ENCODE measurements around the gene SLC22A1. TPM values are rescaled to one million over a fixed set of nuclear protein-coding genes. Genes with fewer than 3 reads are reported as not detected.

The SLC22A1 gene
- total and polyA plus RNA-seq, 10 of the 15 experiments (the other 5 are each of a cell fraction or from before 2014, with no cell fraction given) = 0.09 to 0.28 (median 0.15) TPM; not detected in 3

DNA sequence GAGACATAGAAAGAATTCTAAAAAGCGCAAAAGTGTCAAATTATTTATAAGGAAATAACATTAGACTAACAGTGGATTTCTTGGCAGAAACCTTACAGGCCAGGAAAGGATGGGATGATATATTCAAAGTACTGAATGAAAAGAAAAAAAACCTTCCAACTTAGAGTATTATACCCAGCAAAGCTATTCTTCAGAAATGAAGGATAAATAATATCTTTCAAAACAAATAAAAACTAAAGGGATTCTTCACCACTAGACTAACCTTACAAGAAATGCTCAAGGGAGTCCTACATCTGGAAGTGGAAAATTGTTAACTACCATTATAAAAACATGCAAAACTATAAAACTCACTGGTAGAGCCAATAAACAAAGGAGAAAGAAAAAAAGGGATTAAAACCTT is 71.2 kb downstream of the SLC22A1 start:
- Histone ChIP-seq H4K20me1 (ENCODE audit: control insufficient read depth, insufficient read depth) (no peaks in the 10 kb centered on the region), H3K9me3 (replicated peaks; ENCODE audit: control insufficient read depth, insufficient read depth, low read length) (no peaks in the 10 kb centered on the region; the same call in 1 of the 3 replicates), H3K4me3 (no peak overlapping the region), H2AFZ (ENCODE audit: control insufficient read depth, low read depth, low read length) (no peak overlapping the region), H3K27ac (ENCODE audit: control insufficient read depth, insufficient read depth) (no peak overlapping the region), H3K9ac (ENCODE audit: control insufficient read depth, insufficient read depth, low read length) (no peak overlapping the region), H3K36me3 (ENCODE audit: control insufficient read depth in 2 of 2, insufficient read depth in 2 of 2, low read length in 1 of 2) (no peaks in the 10 kb centered on the region), H3K79me2 (ENCODE audit: control insufficient read depth, insufficient read depth, low read length) (no peaks in the 10 kb centered on the region), H3K27me3 (replicated peaks in 1 of 2; ENCODE audit: control insufficient read depth in 2 of 2, insufficient read depth in 2 of 2, low read length in 1 of 2) (no peaks in the 10 kb centered on the region), H3K4me1 (ENCODE audit: control insufficient read depth, insufficient read depth, low read length) (no peaks in the 10 kb centered on the region), H3K4me2 (ENCODE audit: control insufficient read depth, insufficient read depth) (no peak overlapping the region)
- intact Hi-C loops (cut with micrococcal nuclease; ENCODE audit: unreplicated experiment) (no loop called here), in situ Hi-C loops (cut with MboI) (no loop called here)
- CTCF ChIA-PET = no interaction called here
- BruUV-seq (replicated peaks) = no TSS peak
- DNase-seq (ENCODE audit: low read depth, low spot score) = no peak
- SMC1A ChIA-PET (ENCODE audit: uncharacterized antibody, unreplicated experiment) = no interaction called here
- no peak for FAIRE-seq
- POLR2A ChIA-PET = no interaction called here
- ATAC-seq = no peak
- 86% methylated on average over 1 of the region's 1 CpG for WGBS (ENCODE audit: insufficient coverage, insufficient replicate concordance, low lambda C conversion rate, missing lambda C conversion rate)
- TF ChIP-seq SMAD5 (IDR thresholded peaks at IDR 0.05; ENCODE audit: low read depth) = no peak
- no peak for TF ChIP-seq ZNF622 (IDR thresholded peaks at IDR 0.05)
- TF ChIP-seq FOXM1 (IDR thresholded peaks at IDR 0.05; ENCODE audit: low read depth, low read length) = no peak
- RAD21 ChIA-PET (ENCODE audit: unreplicated experiment) = no interaction called here

DNA sequence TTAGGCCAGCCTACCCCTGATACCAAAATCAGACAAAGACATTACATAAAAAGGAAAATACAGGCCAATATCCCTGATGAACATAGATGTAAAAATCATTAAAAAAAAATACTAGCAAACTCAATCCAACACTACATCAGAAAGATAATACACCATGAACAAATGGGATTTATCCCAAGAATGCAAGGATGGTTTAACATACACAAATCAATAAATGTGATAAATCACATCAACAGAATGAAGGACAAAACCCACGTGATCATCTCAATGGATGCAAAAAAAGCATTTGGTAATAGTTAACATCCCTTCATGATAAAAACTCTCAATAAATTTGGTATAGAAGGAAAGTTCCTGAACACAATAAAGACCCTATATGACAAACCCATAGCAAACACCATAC is 73.2 kb downstream of the SLC22A1 start:
- Histone ChIP-seq H3K9me3 (replicated peaks; ENCODE audit: control insufficient read depth, insufficient read depth, low read length) (no peaks in the 10 kb centered on the region; the same call in 1 of the 3 replicates), H3K9ac (ENCODE audit: control insufficient read depth, insufficient read depth, low read length) (no peak overlapping the region), H3K4me1 (ENCODE audit: control insufficient read depth, insufficient read depth, low read length) (no peaks in the 10 kb centered on the region), H4K20me1 (ENCODE audit: control insufficient read depth, insufficient read depth) (no peaks in the 10 kb centered on the region), H2AFZ (ENCODE audit: control insufficient read depth, low read depth, low read length) (no peak overlapping the region), H3K36me3 (ENCODE audit: control insufficient read depth in 2 of 2, insufficient read depth in 2 of 2, low read length in 1 of 2) (no peaks in the 10 kb centered on the region), H3K27me3 (replicated peaks in 1 of 2; ENCODE audit: control insufficient read depth in 2 of 2, insufficient read depth in 2 of 2, low read length in 1 of 2) (no peaks in the 10 kb centered on the region), H3K27ac (ENCODE audit: control insufficient read depth, insufficient read depth) (no peak overlapping the region), H3K4me2 (ENCODE audit: control insufficient read depth, insufficient read depth) (no peak overlapping the region), H3K4me3 (no peak overlapping the region), H3K79me2 (ENCODE audit: control insufficient read depth, insufficient read depth, low read length) (no peaks in the 10 kb centered on the region)
- no TSS peak for BruUV-seq (replicated peaks)
- intact Hi-C loops (cut with micrococcal nuclease; ENCODE audit: unreplicated experiment) (no loop called here), in situ Hi-C loops (cut with MboI) (no loop called here)
- RAD21 ChIA-PET (ENCODE audit: unreplicated experiment) = no interaction called here
- 0% methylated on average over 1 of the region's 1 CpG for WGBS (ENCODE audit: insufficient coverage, insufficient replicate concordance, low lambda C conversion rate, missing lambda C conversion rate)
- no peak for FAIRE-seq
- ATAC-seq = no peak
- POLR2A ChIA-PET = no interaction called here
- SMC1A ChIA-PET (ENCODE audit: uncharacterized antibody, unreplicated experiment) = no interaction called here
- no peak for DNase-seq (ENCODE audit: low read depth, low spot score)
- CTCF ChIA-PET = no interaction called here
- no peak for TF ChIP-seq TCF3 (IDR thresholded peaks at IDR 0.05; ENCODE audit: borderline replicate concordance, insufficient read depth, low read depth, low read length)

Measured in GM12878 (cell line).